Muscle layer of duodenum (tissue), 2 donors: ENCODE measurements around the gene DPP6.

ENCODE experiments used
- H3K27ac ChIP-seq: one replicate; pipeline ENCODE4 v1.7.0; 2013; ENCODE audit warnings: mild to moderate bottlenecking, low read length
- H3K27me3 ChIP-seq: one replicate; pipeline ENCODE4 v1.7.0; 2013; ENCODE audit warnings: low read depth, mild to moderate bottlenecking, control low read depth, low read length
- H3K36me3 ChIP-seq, 2 donors: one replicate each; pipeline ENCODE4 v1.7.0; 2013; ENCODE audit warnings: low read length in 2 of 2, control low read depth in 1 of 2, mild to moderate bottlenecking in 1 of 2; ENCODE audit not compliant: insufficient read depth in 2 of 2, control insufficient read depth in 1 of 2
- H3K4me1 ChIP-seq, 2 donors: one replicate each; pipeline ENCODE4 v1.7.0; 2013; ENCODE audit warnings: low read length in 2 of 2, mild to moderate bottlenecking in 2 of 2, control low read depth in 1 of 2, moderate library complexity in 1 of 2; ENCODE audit not compliant: insufficient read depth in 2 of 2, control insufficient read depth in 1 of 2
- H3K4me3 ChIP-seq, 2 donors: one replicate each; pipeline ENCODE4 v1.7.0; 2013; ENCODE audit warnings: low read length in 2 of 2, low read depth in 1 of 2, mild to moderate bottlenecking in 1 of 2
- H3K9me3 ChIP-seq, 2 donors: one replicate each; pipeline ENCODE4 v1.7.0; 2013; ENCODE audit warnings: low read length in 2 of 2, control low read depth in 1 of 2, mild to moderate bottlenecking in 1 of 2; ENCODE audit not compliant: control insufficient read depth in 1 of 2
- donor health status: healthy.

The DPP6 gene

GRCh38 chr7:154746571-154747360, 694.6 kb downstream of the DPP6 start:
- no peaks in the 10 kb centered on the region for H3K9me3 ChIP-seq
- peaks cover 0 to 15% of the 10 kb centered on the region in 2 donors for H3K4me1 ChIP-seq
- no peak overlapping the region for H3K27ac ChIP-seq
- H3K36me3 ChIP-seq, result no peaks in the 10 kb centered on the region
- H3K27me3 ChIP-seq, result no peaks in the 10 kb centered on the region
- no peak overlapping the region for H3K4me3 ChIP-seq

GRCh38 chr7:154748089-154748786, 696.0 kb downstream of the DPP6 start:
- H3K4me3 ChIP-seq, result no peak overlapping the region
- no peaks in the 10 kb centered on the region for H3K36me3 ChIP-seq
- H3K9me3 ChIP-seq, result no peaks in the 10 kb centered on the region
- H3K27ac ChIP-seq, result no peak overlapping the region
- H3K27me3 ChIP-seq, result no peaks in the 10 kb centered on the region
- H3K4me1 ChIP-seq, result peaks cover 0 to 15% of the 10 kb centered on the region in 2 donors

GRCh38 chr7:154750353-154750801, 698.2 kb downstream of the DPP6 start:
- H3K36me3 ChIP-seq, result no peaks in the 10 kb centered on the region
- no peaks in the 10 kb centered on the region for H3K9me3 ChIP-seq
- no peak overlapping the region for H3K27ac ChIP-seq
- no peaks in the 10 kb centered on the region for H3K27me3 ChIP-seq
- H3K4me3 ChIP-seq, result no peak overlapping the region
- peaks cover 0 to 15% of the 10 kb centered on the region in 2 donors for H3K4me1 ChIP-seq

- Histone ChIP-seq H3K27me3 (no peaks in the 10 kb centered on the region), H3K9me3 (no peaks in the 10 kb centered on the region), H3K36me3 (no peaks in the 10 kb centered on the region), H3K4me3 (no peak overlapping the region), H3K27ac (no peak overlapping the region), H3K4me1 (no peaks in the 10 kb centered on the region)
Measured at GRCh38 chr7:154753226-154753625, 701.0 kb downstream of the DPP6 start.

- Histone ChIP-seq H3K27me3 (no peaks in the 10 kb centered on the region), H3K9me3 (no peaks in the 10 kb centered on the region), H3K4me3 (no peak overlapping the region), H3K36me3 (no peaks in the 10 kb centered on the region), H3K27ac (no peak overlapping the region), H3K4me1 (no peaks in the 10 kb centered on the region)
Measured at GRCh38 chr7:154757756-154758155, 705.6 kb downstream of the DPP6 start.

- H3K27me3 ChIP-seq, result no peaks in the 10 kb centered on the region
- no peak overlapping the region for H3K4me3 ChIP-seq
- H3K36me3 ChIP-seq, result no peaks in the 10 kb centered on the region
- no peak overlapping the region for H3K27ac ChIP-seq
- H3K9me3 ChIP-seq, result no peaks in the 10 kb centered on the region
- H3K4me1 ChIP-seq, result no peaks in the 10 kb centered on the region
Measured at GRCh38 chr7:154759989-154760388, 707.8 kb downstream of the DPP6 start.

- no peak overlapping the region for H3K4me3 ChIP-seq
- H3K9me3 ChIP-seq, result no peaks in the 10 kb centered on the region
- H3K36me3 ChIP-seq, result no peaks in the 10 kb centered on the region
- no peaks in the 10 kb centered on the region for H3K27me3 ChIP-seq
- no peak overlapping the region for H3K27ac ChIP-seq
- H3K4me1 ChIP-seq, result no peaks in the 10 kb centered on the region
Measured at GRCh38 chr7:154765118-154765517, 712.9 kb downstream of the DPP6 start.

GRCh38 chr7:154767142-154767541, 714.9 kb downstream of the DPP6 start:
- no peaks in the 10 kb centered on the region for H3K27me3 ChIP-seq
- no peaks in the 10 kb centered on the region for H3K4me1 ChIP-seq
- H3K36me3 ChIP-seq, result peaks cover 0 to 4% of the 10 kb centered on the region in 2 donors
- H3K4me3 ChIP-seq, result no peak overlapping the region
- no peaks in the 10 kb centered on the region for H3K9me3 ChIP-seq
- no peak overlapping the region for H3K27ac ChIP-seq

GRCh38 chr7:154767821-154768415, 715.7 kb downstream of the DPP6 start:
- Histone ChIP-seq H3K36me3 (peaks cover 0 to 4% of the 10 kb centered on the region in 2 donors), H3K4me1 (no peaks in the 10 kb centered on the region), H3K4me3 (no peak overlapping the region), H3K27ac (no peak overlapping the region), H3K9me3 (no peaks in the 10 kb centered on the region), H3K27me3 (no peaks in the 10 kb centered on the region)

- no peaks in the 10 kb centered on the region for H3K4me1 ChIP-seq
- H3K9me3 ChIP-seq, result no peaks in the 10 kb centered on the region
- no peak overlapping the region for H3K4me3 ChIP-seq
- peaks cover 0 to 4% of the 10 kb centered on the region in 2 donors for H3K36me3 ChIP-seq
- no peaks in the 10 kb centered on the region for H3K27me3 ChIP-seq
- H3K27ac ChIP-seq, result no peak overlapping the region
Measured at GRCh38 chr7:154769001-154769400, 716.8 kb downstream of the DPP6 start.

- no peaks in the 10 kb centered on the region for H3K27me3 ChIP-seq
- H3K9me3 ChIP-seq, result no peaks in the 10 kb centered on the region
- no peaks in the 10 kb centered on the region for H3K4me1 ChIP-seq
- H3K4me3 ChIP-seq, result no peak overlapping the region
- H3K27ac ChIP-seq, result no peak overlapping the region
- peaks cover 0 to 4% of the 10 kb centered on the region in 2 donors for H3K36me3 ChIP-seq
Measured at GRCh38 chr7:154769527-154769926, 717.3 kb downstream of the DPP6 start.
